B cell (primary cell): Measurements from ENCODE around the gene CEMIP. TPM values are rescaled to one million over a fixed set of nuclear protein-coding genes. Genes with fewer than 3 reads are reported as not detected.

Source experiments
- ATAC-seq: fragments of 200-7000 bp; cut with Tn5 transposase; one replicate; pipeline ENCODE4 v1.10.0; 2021; ENCODE audit warnings: low read depth, mild to moderate bottlenecking, moderate number of reproducible peaks, moderate library complexity
- CTCF ChIA-PET: fragments of 350-600 bp; sonication (Branson Sonifier 250); formaldehyde crosslinking; loops from one replicate; lab custom pipeline; 2021; ENCODE audit warnings: antibody characterized with exemption, inconsistent platforms; lab: Charles Lee
- POLR2A ChIA-PET: fragments of 350-600 bp; sonication (Branson Sonifier 250); formaldehyde crosslinking; loops from one replicate; lab custom pipeline; 2021; ENCODE audit warnings: antibody characterized with exemption; lab: Charles Lee
- DNase-seq: peaks from one replicate; pipeline ENCODE4 v3.0.0; 2013
- H2AFZ ChIP-seq: 2 replicates; pipeline ENCODE4 v1.6.1; 2012; ENCODE audit warnings: mild to moderate bottlenecking, low read depth, low read length; ENCODE audit not compliant: insufficient read depth, poor library complexity, severe bottlenecking
- H3K27ac ChIP-seq, 2 donors: 1 replicate in 1 of 2; 2 replicates in 1 of 2; pipeline ENCODE4 v1.5.1; 2012 to 2013; ENCODE audit warnings: low read length in 2 of 2, mild to moderate bottlenecking in 2 of 2, moderate library complexity in 1 of 2
- H3K27me3 ChIP-seq, 4 experiments: fragments of 200-600 bp in 1 of 4; sonication (generic) in 1 of 4; replicated peaks in 1 of 4; 1 replicate in 2 of 4; 2 replicates in 2 of 4; pipeline versions ENCODE4 v1.6.1 to v1.7.0; 2013 to 2016; ENCODE audit warnings: low read length in 3 of 4, mild to moderate bottlenecking in 2 of 4, mixed read lengths in 1 of 4, moderate library complexity in 1 of 4; ENCODE audit not compliant: insufficient read depth in 4 of 4, control insufficient read depth in 3 of 4; ENCODE audit errors: control extremely low read depth in 1 of 4
- H3K36me3 ChIP-seq, 2 experiments: replicated peaks in 1 of 2; 1 replicate in 1 of 2; 2 replicates in 1 of 2; pipeline versions ENCODE4 v1.6.1 to v1.7.1; 2013; ENCODE audit warnings: low read length in 1 of 2; ENCODE audit not compliant: insufficient read depth in 2 of 2, control insufficient read depth in 1 of 2; ENCODE audit errors: control extremely low read depth in 1 of 2, extremely low read depth in 1 of 2
- H3K4me1 ChIP-seq, 2 donors: fragments of 200-600 bp in 1 of 2; sonication (generic) in 1 of 2; 1 replicate in 1 of 2; 2 replicates in 1 of 2; pipeline versions ENCODE4 v1.5.1 to v1.6.1; 2013 to 2017; ENCODE audit warnings: low read length in 2 of 2; ENCODE audit not compliant: control insufficient read depth in 2 of 2, insufficient read depth in 2 of 2
- H3K4me2 ChIP-seq: replicated peaks from 2 replicates; pipeline ENCODE3; 2012; ENCODE audit warnings: mild to moderate bottlenecking, low read depth, low read length; ENCODE audit not compliant: poor library complexity, severe bottlenecking
- H3K4me3 ChIP-seq, 5 experiments: fragments of 200-600 bp in 1 of 5; sonication (generic) in 1 of 5; 1 replicate in 3 of 5; 2 replicates in 2 of 5; pipeline versions ENCODE4 v1.5.1 to v1.7.0; 2011 to 2016; ENCODE audit warnings: low read length in 4 of 5, mild to moderate bottlenecking in 4 of 5, low read depth in 2 of 5, control low read depth in 1 of 5, moderate library complexity in 1 of 5; ENCODE audit not compliant: insufficient read depth in 1 of 5; ENCODE audit errors: control extremely low read depth in 1 of 5, extremely low read depth in 1 of 5
- H3K79me2 ChIP-seq: fragments of 200-600 bp; sonication (generic); one replicate; pipeline ENCODE4 v1.6.0; 2016; ENCODE audit warnings: low read length; ENCODE audit not compliant: control insufficient read depth, insufficient read depth
- H3K9ac ChIP-seq: fragments of 200-600 bp; sonication (generic); 2 replicates; pipeline ENCODE4 v1.6.1; 2017; ENCODE audit warnings: mild to moderate bottlenecking, low read length, moderate library complexity
- H3K9me3 ChIP-seq, 3 donors: one replicate each; pipeline versions ENCODE4 v1.6.1 to v1.7.1; 2013; ENCODE audit warnings: low read length in 2 of 3; ENCODE audit not compliant: control insufficient read depth in 2 of 3, insufficient read depth in 1 of 3; ENCODE audit errors: control extremely low read depth in 1 of 3
- H4K20me1 ChIP-seq: 2 replicates; pipeline ENCODE4 v1.6.0; 2012; ENCODE audit warnings: mild to moderate bottlenecking, low read length; ENCODE audit not compliant: insufficient read depth, control insufficient read depth, poor library complexity, severe bottlenecking
- H3K27ac Mint-ChIP-seq: one replicate; pipeline ENCODE4 v1.8.0; 2021; ENCODE audit warnings: mixed read lengths
- H3K27me3 Mint-ChIP-seq: one replicate; pipeline ENCODE4 v1.8.0; 2021; ENCODE audit warnings: mixed read lengths
- H3K4me1 Mint-ChIP-seq: one replicate; pipeline ENCODE4 v1.8.0; 2021; ENCODE audit warnings: mixed read lengths
- H3K4me3 Mint-ChIP-seq: one replicate; pipeline ENCODE4 v1.8.0; 2021; ENCODE audit warnings: mixed read lengths
- H3K9me3 Mint-ChIP-seq: one replicate; pipeline ENCODE4 v1.8.0; 2022; ENCODE audit warnings: mixed read lengths; ENCODE audit not compliant: insufficient read depth
- CTCF ChIP-seq: fragments of 200-600 bp; IDR thresholded peaks from one replicate; pipeline ENCODE4 v1.8.0; 2022; ENCODE audit warnings: antibody characterized with exemption, mild to moderate bottlenecking
- EZH2 ChIP-seq: IDR thresholded peaks from 2 replicates; pipeline ENCODE4 v1.6.1; 2012; ENCODE audit warnings: borderline replicate concordance, low read depth, mild to moderate bottlenecking, moderate library complexity, low read length; ENCODE audit not compliant: insufficient read depth, poor library complexity, severe bottlenecking
- WGBS: methylation state at CpG from one replicate; pipeline ENCODE4 v1.1.5; 2013; ENCODE audit warnings: missing lambda C conversion rate; ENCODE audit not compliant: insufficient coverage; 5-methylcytosine and 5-hydroxymethylcytosine counted together
- intact Hi-C: fragments of 100-400 bp; cut with micrococcal nuclease; formaldehyde crosslinking; loops from one replicate; pipeline ENCODE4 v1.10.0; 2022
- polyA plus RNA-seq: library from polyadenylated mRNA; depleted of rRNA; stranded (reverse); fragments of >200 nt; gene quantifications from 2 replicates; pipeline ENCODE4 v1.2.3, GENCODE V29; 2012
- total RNA-seq, 2 donors: library from RNA; stranded (reverse); fragments of 120-200 nt in 1 of 2; gene quantifications; 1 replicate in 1 of 2; 2 replicates in 1 of 2; pipeline versions ENCODE4 v1.2.3 to v1.2.4, GENCODE V29; 2013 to 2022

CEMIP gene
- total and polyA plus RNA-seq, 2 donors (not counting 1 experiment from before 2014, with no cell fraction given): 0.32 TPM; not detected in 1

GRCh38 chr15:80790236-80790635 is 11.1 kb downstream of the CEMIP start:
- H4K20me1 ChIP-seq: no peaks in the 10 kb centered on the region
- H3K9me3 Mint-ChIP-seq: no peaks in the 10 kb centered on the region
- no peak overlapping the region for H3K4me3 ChIP-seq
- no peak for TF ChIP-seq EZH2
- TF ChIP-seq CTCF: no peak
- no peaks in the 10 kb centered on the region for H3K27me3 ChIP-seq
- no peak overlapping the region for H2AFZ ChIP-seq
- H3K27ac Mint-ChIP-seq: no peak overlapping the region
- 94% methylated on average over 3 of the region's 5 CpGs for WGBS
- peaks cover 31% of the 10 kb centered on the region for H3K27me3 Mint-ChIP-seq
- no peaks in the 10 kb centered on the region for H3K9me3 ChIP-seq
- intact Hi-C loops: no loop called here
- no peak overlapping the region for H3K9ac ChIP-seq
- H3K4me2 ChIP-seq: no peak overlapping the region
- H3K4me1 Mint-ChIP-seq: no peaks in the 10 kb centered on the region
- DNase-seq (no peak), ATAC-seq (no peak)
- ChIA-PET POLR2A (no interaction called here), CTCF (interaction anchor here (1.1 kb wide), 1 partner anchor 10 kb away, joined by 5 read pairs; no protein-coding TSS in a partner anchor)
- H3K4me1 ChIP-seq: no peaks in the 10 kb centered on the region
- no peak overlapping the region for H3K27ac ChIP-seq
- no peak overlapping the region for H3K4me3 Mint-ChIP-seq
- H3K79me2 ChIP-seq: no peaks in the 10 kb centered on the region
- no peaks in the 10 kb centered on the region for H3K36me3 ChIP-seq

- no peak for TF ChIP-seq EZH2
- no peak for TF ChIP-seq CTCF
- ATAC-seq: no peak
- H3K27me3 Mint-ChIP-seq: peaks cover 30% of the 10 kb centered on the region
- DNase-seq: no peak
- no peaks in the 10 kb centered on the region for H4K20me1 ChIP-seq
- H3K4me3 Mint-ChIP-seq: no peak overlapping the region
- no peaks in the 10 kb centered on the region for H3K4me1 Mint-ChIP-seq
- no peak overlapping the region for H3K4me2 ChIP-seq
- no peaks in the 10 kb centered on the region for H3K9me3 ChIP-seq
- no peaks in the 10 kb centered on the region for H3K4me1 ChIP-seq
- H3K27me3 ChIP-seq: no peaks in the 10 kb centered on the region
- H3K79me2 ChIP-seq: no peaks in the 10 kb centered on the region
- intact Hi-C loops: no loop called here
- H3K27ac Mint-ChIP-seq: no peak overlapping the region
- H3K9me3 Mint-ChIP-seq: no peaks in the 10 kb centered on the region
- POLR2A ChIA-PET: no interaction called here
- H3K4me3 ChIP-seq: no peak overlapping the region
- H3K27ac ChIP-seq: no peak overlapping the region
- no peak overlapping the region for H2AFZ ChIP-seq
- no CpG with 5 or more reads among the region's 1 CpG for WGBS
- H3K9ac ChIP-seq: no peak overlapping the region
- no peaks in the 10 kb centered on the region for H3K36me3 ChIP-seq
- CTCF ChIA-PET: interaction anchor here (1.1 kb wide), 1 partner anchor 11 kb away, joined by 5 read pairs; no protein-coding TSS in a partner anchor
These were observed 11.8 kb downstream of the CEMIP start for GRCh38 chr15:80791004-80791403.
